Measurements from ENCODE around the gene EYA3. TPM values are rescaled to one million over a fixed set of nuclear protein-coding genes. Genes with fewer than 3 reads are reported as not detected.

EYA3 gene
- total RNA-seq, 1 donor from 2014 or later: 16.9 TPM

GRCh38 chr1:28078262-28078661 lies 10.1 kb downstream of the EYA3 start:
- Histone ChIP-seq H3K4me3 (no peak overlapping the region), H3K27me3 (ENCODE audit: low read depth) (no peaks in the 10 kb centered on the region), H3K9me3 (replicated peaks) (no peaks in the 10 kb centered on the region), H3K36me3 (peaks cover 12% of the 10 kb centered on the region), H3K27ac (replicated peaks) (peak overlapping the region; percentile 78), H3K4me1 (peaks cover 79% of the 10 kb centered on the region)
- no peak for DNase-seq
- intact Hi-C loops (cut with micrococcal nuclease): no loop called here
- no peak for TF ChIP-seq CTCF (IDR thresholded peaks at IDR 0.05; ENCODE audit: borderline replicate concordance)

GRCh38 chr1:28074892-28075511 lies 13.4 kb downstream of the EYA3 start:
- H3K4me3 ChIP-seq: no peak overlapping the region
- H3K9me3 ChIP-seq (replicated peaks): no peaks in the 10 kb centered on the region
- H3K36me3 ChIP-seq: peaks cover 5% of the 10 kb centered on the region
- no peak for DNase-seq
- peaks cover 75% of the 10 kb centered on the region for H3K4me1 ChIP-seq
- H3K27ac ChIP-seq (replicated peaks): peak overlapping the region; percentile 78
- no peak for TF ChIP-seq CTCF (IDR thresholded peaks at IDR 0.05; ENCODE audit: borderline replicate concordance)
- intact Hi-C loops (cut with micrococcal nuclease): no loop called here
- no peaks in the 10 kb centered on the region for H3K27me3 ChIP-seq (ENCODE audit: low read depth)

GRCh38 chr1:28073867-28074266 lies 14.5 kb downstream of the EYA3 start:
- Histone ChIP-seq H3K9me3 (replicated peaks) (no peaks in the 10 kb centered on the region), H3K27ac (replicated peaks) (peak overlapping the region; percentile 78), H3K27me3 (ENCODE audit: low read depth) (no peaks in the 10 kb centered on the region), H3K36me3 (peaks cover 3% of the 10 kb centered on the region), H3K4me3 (no peak overlapping the region), H3K4me1 (peaks cover 63% of the 10 kb centered on the region)
- intact Hi-C loops (cut with micrococcal nuclease): no loop called here
- TF ChIP-seq CTCF (IDR thresholded peaks at IDR 0.05; ENCODE audit: borderline replicate concordance): no peak
- no peak for DNase-seq

GRCh38 chr1:28071813-28072212 lies 16.6 kb downstream of the EYA3 start:
- Histone ChIP-seq H3K4me1 (peaks cover 63% of the 10 kb centered on the region), H3K27ac (replicated peaks) (no peak overlapping the region), H3K9me3 (replicated peaks) (no peaks in the 10 kb centered on the region), H3K27me3 (ENCODE audit: low read depth) (no peaks in the 10 kb centered on the region), H3K36me3 (peaks cover 3% of the 10 kb centered on the region), H3K4me3 (no peak overlapping the region)
- no peak for DNase-seq
- intact Hi-C loops (cut with micrococcal nuclease): no loop called here
- TF ChIP-seq CTCF (IDR thresholded peaks at IDR 0.05; ENCODE audit: borderline replicate concordance): no peak

- no peak for TF ChIP-seq CTCF (IDR thresholded peaks at IDR 0.05; ENCODE audit: borderline replicate concordance)
- no peak overlapping the region for H3K27ac ChIP-seq (replicated peaks)
- intact Hi-C loops (cut with micrococcal nuclease): no loop called here
Observed at GRCh38 chr1:28070725-28071593, 17.5 kb downstream of the EYA3 start.

More at GRCh38 chr1:28070725-28071593, 17.5 kb downstream of the EYA3 start:
- H3K4me1 ChIP-seq: peaks cover 66% of the 10 kb centered on the region
- DNase-seq: no peak
- H3K4me3 ChIP-seq: no peak overlapping the region
- no peaks in the 10 kb centered on the region for H3K9me3 ChIP-seq (replicated peaks)
- peaks cover 3% of the 10 kb centered on the region for H3K36me3 ChIP-seq
- no peaks in the 10 kb centered on the region for H3K27me3 ChIP-seq (ENCODE audit: low read depth)

Measured in left ventricle myocardium inferior (tissue), 1 donor.